A549 (cell line): ENCODE results near the gene STXBP2. TPM values are rescaled to one million over a fixed set of nuclear protein-coding genes. Genes with fewer than 3 reads are reported as not detected.

Experiments
- ATAC-seq, 2 experiments: fragments of 200-7000 bp in 1 of 2; fragments of >200 bp in 1 of 2; cut with Nextera tagmentation in 1 of 2; cut with Tn5 transposase in 1 of 2; 3 replicates each; pipeline versions ENCODE4 v1.8.0 to v1.9.1; 2018 to 2020; ENCODE audit warnings: mild to moderate bottlenecking in 1 of 2, moderate library complexity in 1 of 2
- CTCF ChIA-PET: fragments of 300-600 bp; sonication (Branson Sonifier 250); formaldehyde crosslinking; extraction: SDS; loops from one replicate; lab custom pipeline; 2021; ENCODE audit warnings: antibody characterized with exemption, inconsistent platforms; lab: Yijun Ruan, JAX
- POLR2A ChIA-PET: fragments of 350-600 bp; formaldehyde crosslinking; extraction: SDS; loops from one replicate; lab custom pipeline; 2021; ENCODE audit warnings: antibody characterized with exemption, inconsistent platforms; lab: Yijun Ruan, JAX
- DNase-seq, 2 experiments: peaks; one replicate each; pipeline versions ENCODE4 v3.0.0 to v3.0.0-alpha.2; 2011 to 2016; ENCODE audit warnings: low read depth in 1 of 2, low spot score in 1 of 2
- FAIRE-seq: peaks from 2 replicates; lab custom pipeline; 2011; peaks lifted over from hg19 to GRCh38; lab: Jason Lieb, UNC
- H3K27ac ChIP-seq, 2 experiments: fragments of >200 bp; sonication (Bioruptor Twin); formaldehyde crosslinking; 3 replicates each; pipeline ENCODE4 v1.5.1; 2016 to 2017
- H3K4me1 ChIP-seq: fragments of >200 bp; sonication (Bioruptor Twin); formaldehyde crosslinking; 3 replicates; pipeline ENCODE4 v1.6.1; 2016
- H3K4me2 ChIP-seq: fragments of >200 bp; sonication (Bioruptor Twin); formaldehyde crosslinking; 3 replicates; pipeline ENCODE4 v1.6.1; 2016
- H3K4me3 ChIP-seq: fragments of >200 bp; sonication (Bioruptor Twin); formaldehyde crosslinking; 3 replicates; pipeline ENCODE4 v1.5.1; 2016
- H3K9me3 ChIP-seq: fragments of >200 bp; sonication (Bioruptor Twin); formaldehyde crosslinking; 3 replicates; pipeline ENCODE4 v1.6.1; 2016
- CEBPB ChIP-seq, 2 experiments: fragments of >200 bp in 1 of 2; sonication (Bioruptor Twin) in 1 of 2; formaldehyde crosslinking in 1 of 2; IDR thresholded peaks; 2 replicates each; pipeline ENCODE4 v1.6.1; 2012 to 2016
- CHD2 ChIP-seq: fragments of 150-350 bp; IDR thresholded peaks from 2 replicates; pipeline ENCODE4 v1.6.1; 2014; ENCODE audit warnings: low read length; ENCODE audit not compliant: partially characterized antibody
- EHMT2 ChIP-seq: fragments of 200-600 bp; sonication (generic); IDR thresholded peaks from 2 replicates; pipeline ENCODE4 v1.6.1; 2016; ENCODE audit warnings: antibody characterized with exemption, low read depth, mild to moderate bottlenecking, moderate library complexity
- FOSL2 ChIP-seq, 2 experiments: fragments of 450-650 bp in 1 of 2; fragments of >200 bp in 1 of 2; sonication (Bioruptor Twin) in 1 of 2; formaldehyde crosslinking; IDR thresholded peaks; 2 replicates each; pipeline versions ENCODE4 v1.5.0 to v1.6.1; 2016 to 2020; ENCODE audit warnings: mild to moderate bottlenecking in 1 of 2, moderate library complexity in 1 of 2
- FOXS1 ChIP-seq: fragments of 250-450 bp; sonication (Bioruptor Pico); IDR thresholded peaks from 2 replicates; pipeline ENCODE4 v1.5.0; 2020; ENCODE audit warnings: mild to moderate bottlenecking, moderate library complexity
- GATA3 ChIP-seq: IDR thresholded peaks from 2 replicates; pipeline ENCODE4 v1.6.1; 2012; ENCODE audit warnings: borderline replicate concordance
- NFE2L2 ChIP-seq: fragments of 150-350 bp; conservative IDR thresholded peaks from 2 replicates; pipeline ENCODE4 v1.6.1; 2014; ENCODE audit warnings: low read length
- POLR2A ChIP-seq: IDR thresholded peaks from 2 replicates; pipeline ENCODE4 v1.6.1; 2012; ENCODE audit warnings: mild to moderate bottlenecking, low read length
- RAD21 ChIP-seq, 2 experiments: fragments of >200 bp in 1 of 2; sonication (Bioruptor Twin) in 1 of 2; formaldehyde crosslinking in 1 of 2; IDR thresholded peaks in 1 of 2; conservative IDR thresholded peaks in 1 of 2; 2 replicates in 1 of 2; 3 replicates in 1 of 2; pipeline ENCODE4 v1.6.1; 2012 to 2018; ENCODE audit warnings: inconsistent platforms in 1 of 2
- SMC3 ChIP-seq: fragments of >200 bp; sonication (Bioruptor Twin); formaldehyde crosslinking; IDR thresholded peaks from 3 replicates; pipeline ENCODE4 v1.6.1; 2018; ENCODE audit warnings: inconsistent platforms
- TFCP2L1 ChIP-seq: fragments of 250-450 bp; sonication (Bioruptor Pico); IDR thresholded peaks from 2 replicates; pipeline ENCODE4 v1.5.0; 2021; ENCODE audit warnings: mild to moderate bottlenecking
- TP53 ChIP-seq: fragments of 250-450 bp; sonication (Bioruptor Pico); IDR thresholded peaks from 2 replicates; pipeline ENCODE4 v1.5.0; 2021; ENCODE audit warnings: mild to moderate bottlenecking, moderate library complexity
- ZC3H11A ChIP-seq: fragments of 450-650 bp; IDR thresholded peaks from 2 replicates; pipeline ENCODE4 v1.6.1; 2014; ENCODE audit warnings: antibody characterized with exemption, mild to moderate bottlenecking
- ZFP36 ChIP-seq: fragments of 450-650 bp; IDR thresholded peaks from 2 replicates; pipeline ENCODE4 v1.6.1; 2014; ENCODE audit warnings: borderline replicate concordance; ENCODE audit not compliant: partially characterized antibody
- ZSCAN20 ChIP-seq: fragments of 250-450 bp; sonication (Bioruptor Pico); IDR thresholded peaks from 2 replicates; pipeline ENCODE4 v1.8.0; 2022; ENCODE audit warnings: mild to moderate bottlenecking, moderate library complexity
- WGBS: methylation state at CpG from one replicate; pipeline ENCODE4 v1.1.6; 2017; ENCODE audit errors: missing lambda C conversion rate; 5-methylcytosine and 5-hydroxymethylcytosine counted together
- polyA plus RNA-seq, 4 experiments: library from polyadenylated mRNA; depleted of rRNA in 3 of 4; stranded (reverse); fragments of >200 nt; fragmentation: RNase III in 1 of 4; extraction: RNeasy Plus Mini Kit Qiagen cat#74134 plus additional on column Dnase treatment in 1 of 4; gene quantifications; 2 replicates in 3 of 4; 3 replicates in 1 of 4; pipeline ENCODE4 v1.2.3, GENCODE V29; 2011 to 2017
- TF ChIP-seq, protein P1 (sequence below): fragments of >200 bp; sonication (Bioruptor Twin); formaldehyde crosslinking; IDR thresholded peaks from 2 replicates; pipeline ENCODE4 v1.6.1; 2016
- TF ChIP-seq, protein P2 (sequence below): IDR thresholded peaks from 2 replicates; pipeline ENCODE4 v1.6.1; 2012
- TF ChIP-seq, protein P3 (sequence below): fragments of >200 bp; sonication (Bioruptor Twin); formaldehyde crosslinking; IDR thresholded peaks from 3 replicates; pipeline ENCODE4 v1.6.1; 2016
- TF ChIP-seq, protein P4 (sequence below): fragments of >200 bp; sonication (Bioruptor Twin); formaldehyde crosslinking; IDR thresholded peaks from 3 replicates; pipeline ENCODE4 v1.5.1; 2016
- TF ChIP-seq, protein P5 (sequence below): IDR thresholded peaks from 2 replicates; pipeline ENCODE4 v1.6.1; 2012; ENCODE audit warnings: low read depth, borderline replicate concordance

Gene STXBP2
- polyA plus RNA-seq, 2 of the 4 experiments (the other 2 are of a cell fraction): 41.4 to 47.2 TPM

DNA sequence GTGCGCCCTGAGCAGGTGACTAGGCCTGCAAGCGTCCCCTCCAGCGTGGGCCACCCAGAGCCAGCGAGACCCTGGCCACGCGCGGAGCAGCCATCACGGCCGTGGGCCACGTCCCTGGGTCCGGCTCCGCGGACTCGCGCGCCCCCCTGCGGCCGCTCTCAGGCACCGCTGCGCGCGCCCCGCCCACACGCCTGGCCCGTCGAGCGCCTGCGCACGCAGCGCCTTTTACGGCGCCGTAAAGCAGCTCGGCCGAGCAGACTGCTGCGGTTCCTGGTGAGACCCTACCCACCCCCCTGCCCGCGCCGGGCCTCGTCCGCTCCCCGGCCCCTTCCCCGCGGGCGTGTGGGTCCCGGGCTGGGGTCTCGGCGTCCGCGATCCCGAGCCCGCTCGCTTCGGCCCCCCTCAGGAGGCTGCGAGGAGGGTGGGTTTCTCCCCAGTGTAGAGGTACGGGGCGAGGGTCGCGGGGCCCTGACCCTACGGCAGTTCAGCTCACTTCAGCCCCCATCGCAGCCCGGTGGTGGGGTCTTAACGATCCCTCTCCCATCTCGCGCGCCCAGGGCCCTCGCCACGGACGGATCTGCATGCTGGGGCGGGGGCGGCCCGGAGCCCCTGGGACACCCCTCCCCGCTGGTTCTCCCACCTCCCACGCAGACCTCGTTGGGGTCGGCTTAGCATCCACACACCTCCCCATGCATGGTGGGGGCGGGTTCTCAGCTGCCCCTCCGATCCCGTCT, 43.9 kb downstream of the STXBP2 start, which contains the start of gene TRAPPC5 (continued):
- TF ChIP-seq, protein P1, sequence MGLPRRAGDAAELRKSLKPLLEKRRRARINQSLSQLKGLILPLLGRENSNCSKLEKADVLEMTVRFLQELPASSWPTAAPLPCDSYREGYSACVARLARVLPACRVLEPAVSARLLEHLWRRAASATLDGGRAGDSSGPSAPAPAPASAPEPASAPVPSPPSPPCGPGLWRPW: no peak

DNA sequence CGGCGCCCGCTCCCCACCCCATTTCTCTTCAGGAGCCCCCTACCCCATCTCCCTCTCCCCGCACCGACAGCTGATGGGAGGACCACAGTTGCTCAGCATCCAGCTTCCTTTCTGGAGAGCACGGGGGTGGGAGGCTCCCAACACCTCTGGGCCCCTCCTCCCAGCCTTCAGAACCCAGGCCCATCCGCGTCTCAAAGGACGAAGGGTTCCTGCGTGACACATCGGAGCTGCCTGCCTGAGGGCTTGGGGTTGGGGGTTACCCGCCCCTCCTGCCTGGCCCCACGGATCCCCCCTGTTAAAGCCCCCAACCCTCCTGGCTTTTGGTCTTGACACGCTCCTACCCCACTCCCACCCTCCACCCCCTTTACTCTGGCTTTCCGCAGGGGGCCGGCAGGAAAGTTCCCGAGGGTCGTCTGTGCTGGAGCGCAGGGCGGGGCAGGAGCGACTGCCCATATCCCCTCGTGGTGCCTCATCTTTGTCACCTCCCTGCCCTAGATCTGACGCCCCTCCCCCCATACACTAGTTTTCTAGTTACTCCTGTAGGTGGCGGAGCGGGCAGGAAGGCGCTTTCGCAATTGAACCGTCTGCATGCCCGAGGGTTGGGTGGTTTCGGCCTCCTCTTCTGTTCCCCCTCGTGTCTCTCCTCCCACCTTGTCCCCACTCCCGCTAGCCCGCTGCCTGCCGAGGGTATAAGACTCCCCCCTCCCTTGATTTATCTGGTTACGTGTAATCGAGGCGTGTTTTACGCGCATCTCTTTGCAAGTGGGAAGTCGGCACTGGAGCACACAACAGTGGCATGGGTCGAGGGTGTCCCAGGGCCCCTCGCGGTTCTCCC, 44.6 kb downstream of the STXBP2 start:
- Histone ChIP-seq H3K4me3 (peak overlapping the region; percentile 99), H3K27ac (peak overlapping the region; percentile 99), H3K9me3 (no peaks in the 10 kb centered on the region), H3K4me1 (peaks cover 10% of the 10 kb centered on the region; the same call in 2 of the 3 replicates), H3K4me2 (peak overlapping the region; percentile 100)
- CTCF ChIA-PET: interaction anchor here (0.6 to 3.2 kb wide), 50 partner anchors 8 to 586 kb away, joined by 3 to 45 read pairs (median 4); partner anchors contain the start of genes CD209, PET100, RETN and STXBP2
- no peak for FAIRE-seq
- peak; percentile 77 to 79 for DNase-seq
- WGBS: 27% methylated on average over 35 of the region's 43 CpGs
- TF ChIP-seq, protein P2, sequence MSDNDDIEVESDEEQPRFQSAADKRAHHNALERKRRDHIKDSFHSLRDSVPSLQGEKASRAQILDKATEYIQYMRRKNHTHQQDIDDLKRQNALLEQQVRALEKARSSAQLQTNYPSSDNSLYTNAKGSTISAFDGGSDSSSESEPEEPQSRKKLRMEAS: peak; percentile 47
- TF ChIP-seq, protein P3, sequence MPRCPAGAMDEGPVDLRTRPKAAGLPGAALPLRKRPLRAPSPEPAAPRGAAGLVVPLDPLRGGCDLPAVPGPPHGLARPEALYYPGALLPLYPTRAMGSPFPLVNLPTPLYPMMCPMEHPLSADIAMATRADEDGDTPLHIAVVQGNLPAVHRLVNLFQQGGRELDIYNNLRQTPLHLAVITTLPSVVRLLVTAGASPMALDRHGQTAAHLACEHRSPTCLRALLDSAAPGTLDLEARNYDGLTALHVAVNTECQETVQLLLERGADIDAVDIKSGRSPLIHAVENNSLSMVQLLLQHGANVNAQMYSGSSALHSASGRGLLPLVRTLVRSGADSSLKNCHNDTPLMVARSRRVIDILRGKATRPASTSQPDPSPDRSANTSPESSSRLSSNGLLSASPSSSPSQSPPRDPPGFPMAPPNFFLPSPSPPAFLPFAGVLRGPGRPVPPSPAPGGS: no peak
- peak; percentile 80 to 94 for TF ChIP-seq CEBPB (IDR thresholded peaks at IDR 0.05)
- no peak for TF ChIP-seq EHMT2
- no peak for TF ChIP-seq FOXS1 (CRISPR knock-in tag)
- TF ChIP-seq ZC3H11A: no peak
- no peak for TF ChIP-seq NFE2L2
- TF ChIP-seq, protein P4, sequence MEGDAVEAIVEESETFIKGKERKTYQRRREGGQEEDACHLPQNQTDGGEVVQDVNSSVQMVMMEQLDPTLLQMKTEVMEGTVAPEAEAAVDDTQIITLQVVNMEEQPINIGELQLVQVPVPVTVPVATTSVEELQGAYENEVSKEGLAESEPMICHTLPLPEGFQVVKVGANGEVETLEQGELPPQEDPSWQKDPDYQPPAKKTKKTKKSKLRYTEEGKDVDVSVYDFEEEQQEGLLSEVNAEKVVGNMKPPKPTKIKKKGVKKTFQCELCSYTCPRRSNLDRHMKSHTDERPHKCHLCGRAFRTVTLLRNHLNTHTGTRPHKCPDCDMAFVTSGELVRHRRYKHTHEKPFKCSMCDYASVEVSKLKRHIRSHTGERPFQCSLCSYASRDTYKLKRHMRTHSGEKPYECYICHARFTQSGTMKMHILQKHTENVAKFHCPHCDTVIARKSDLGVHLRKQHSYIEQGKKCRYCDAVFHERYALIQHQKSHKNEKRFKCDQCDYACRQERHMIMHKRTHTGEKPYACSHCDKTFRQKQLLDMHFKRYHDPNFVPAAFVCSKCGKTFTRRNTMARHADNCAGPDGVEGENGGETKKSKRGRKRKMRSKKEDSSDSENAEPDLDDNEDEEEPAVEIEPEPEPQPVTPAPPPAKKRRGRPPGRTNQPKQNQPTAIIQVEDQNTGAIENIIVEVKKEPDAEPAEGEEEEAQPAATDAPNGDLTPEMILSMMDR: peak; percentile 44
- peak; percentile 40; the same call in 2 of the 3 replicates for TF ChIP-seq SMC3
- TF ChIP-seq GATA3: no peak
- TF ChIP-seq, protein P5, sequence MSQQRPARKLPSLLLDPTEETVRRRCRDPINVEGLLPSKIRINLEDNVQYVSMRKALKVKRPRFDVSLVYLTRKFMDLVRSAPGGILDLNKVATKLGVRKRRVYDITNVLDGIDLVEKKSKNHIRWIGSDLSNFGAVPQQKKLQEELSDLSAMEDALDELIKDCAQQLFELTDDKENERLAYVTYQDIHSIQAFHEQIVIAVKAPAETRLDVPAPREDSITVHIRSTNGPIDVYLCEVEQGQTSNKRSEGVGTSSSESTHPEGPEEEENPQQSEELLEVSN: no peak
- TF ChIP-seq CHD2: peak; percentile 30
- TF ChIP-seq ZFP36: no peak
- no peak for TF ChIP-seq FOSL2 (IDR thresholded peaks at IDR 0.05)
- no peak for TF ChIP-seq FOSL2 (CRISPR knock-in tag; IDR thresholded peaks at IDR 0.05)
- no peak for TF ChIP-seq POLR2A
- TF ChIP-seq RAD21 (conservative IDR thresholded peaks at IDR 0.05 in 1 of 2, IDR thresholded peaks at IDR 0.05 in 1 of 2): 0 out of 5 replicates have a peak, but pooled peaks of 1 of the 2 experiments have one; percentile 22
- no peak for TF ChIP-seq TP53 (CRISPR knock-in tag)
- no peak for TF ChIP-seq ZSCAN20 (CRISPR knock-in tag)
- no peak for TF ChIP-seq TFCP2L1 (CRISPR knock-in tag)
- POLR2A ChIA-PET: interaction anchor here (1.0 to 2.0 kb wide), 2 partner anchors 113 to 118 kb away, joined by 3 to 5 read pairs; no protein-coding TSS in a partner anchor
- peak; percentile 62 to 74; a peak in 5 of 6 replicates for ATAC-seq
